ENCODE results near the gene WWC1.

WWC1 gene

DNA sequence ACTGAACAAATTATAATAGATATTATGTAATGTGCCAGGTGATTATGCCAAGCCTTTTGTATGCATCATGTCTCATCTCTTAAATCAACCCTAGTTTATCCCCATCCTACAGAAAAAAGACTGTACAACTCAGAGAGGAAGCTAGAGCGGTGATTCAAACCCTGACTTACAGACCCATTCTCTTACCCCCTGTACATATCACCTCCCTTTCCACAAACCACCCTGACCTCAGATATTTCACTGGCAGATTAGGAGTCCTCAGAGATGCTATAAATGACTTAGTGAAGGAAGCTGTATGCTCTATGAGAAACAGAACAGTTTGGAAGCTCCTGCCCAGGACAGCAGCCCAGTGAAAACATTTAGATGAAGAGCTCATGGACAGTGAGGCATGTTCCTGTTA, 115.8 kb downstream of the WWC1 start:
- no peak for DNase-seq (ENCODE audit: low read depth in 1 of 2, low spot score in 1 of 2)

GRCh38 chr5:168408561-168409305, 117.3 kb downstream of the WWC1 start:
- no peak for DNase-seq (ENCODE audit: low read depth in 1 of 2, low spot score in 1 of 2)

DNA sequence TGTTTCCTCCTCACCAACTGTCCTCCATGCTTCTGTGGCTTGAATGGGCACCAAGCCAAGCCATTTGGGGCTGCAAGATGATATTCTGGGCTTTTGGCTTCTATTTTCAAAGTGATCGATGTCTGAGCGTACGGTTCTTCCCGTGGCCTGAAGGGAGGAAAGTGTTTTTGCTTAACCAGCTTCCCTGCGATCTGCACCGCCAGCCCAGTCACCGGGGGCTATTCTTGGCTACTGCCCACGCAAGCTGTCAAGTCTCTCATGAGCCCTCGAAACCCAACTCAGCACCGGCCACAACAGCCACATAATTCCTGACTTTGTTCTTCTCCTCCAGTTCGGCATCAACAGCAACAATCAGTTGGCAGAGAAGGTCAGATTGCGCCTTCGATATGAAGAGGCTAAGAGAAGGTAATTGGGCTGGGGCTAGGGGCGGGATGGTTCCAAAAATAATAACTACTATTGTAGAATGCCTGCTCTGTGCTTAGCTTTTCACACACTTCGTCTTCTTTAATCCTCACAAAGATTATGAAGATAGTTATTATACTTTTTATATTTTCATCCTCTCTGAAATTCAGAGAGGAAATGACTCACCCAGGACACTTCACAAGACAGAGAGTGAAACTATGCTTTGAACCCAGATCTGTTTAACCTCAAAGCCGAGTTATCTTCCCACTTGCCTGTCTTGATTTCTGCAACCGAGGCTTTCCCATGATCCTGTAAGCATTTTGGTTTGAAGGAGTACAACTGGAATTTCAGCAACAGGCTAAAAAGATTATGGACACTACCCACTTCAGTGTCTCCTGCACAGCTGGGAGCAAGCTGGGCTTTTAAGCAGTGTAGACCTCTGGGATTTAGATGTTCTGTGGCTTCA, 118.4 kb downstream of the WWC1 start:
- no peak for DNase-seq (ENCODE audit: low read depth in 1 of 2, low spot score in 1 of 2)

- DNase-seq (ENCODE audit: low read depth in 1 of 2, low spot score in 1 of 2), result no peak
These were observed 120.4 kb downstream of the WWC1 start for GRCh38 chr5:168411871-168412270.

- no peak for DNase-seq (ENCODE audit: low read depth in 1 of 2, low spot score in 1 of 2)
These were observed 121.6 kb downstream of the WWC1 start for GRCh38 chr5:168413062-168413461.

DNA sequence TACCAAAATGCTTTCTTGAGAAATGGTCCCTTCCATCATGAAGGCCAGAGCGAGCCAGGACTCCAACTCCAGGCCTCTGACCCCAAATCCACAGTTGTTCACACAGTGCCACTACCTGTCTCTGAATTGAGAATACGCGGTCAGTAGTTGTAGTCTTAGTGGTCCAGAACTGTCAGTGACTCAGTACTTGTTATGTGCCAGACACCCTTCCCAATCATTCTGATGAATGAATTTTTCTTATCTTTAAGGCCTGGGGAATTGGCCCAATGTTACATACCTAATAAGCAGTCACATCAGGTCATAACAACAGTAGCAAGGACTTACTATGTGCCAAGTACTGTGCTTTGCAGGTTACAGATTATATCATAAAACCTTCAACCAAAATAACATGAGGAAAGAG, 122.2 kb downstream of the WWC1 start:
- DNase-seq (ENCODE audit: low read depth in 1 of 2, low spot score in 1 of 2), result no peak

DNA sequence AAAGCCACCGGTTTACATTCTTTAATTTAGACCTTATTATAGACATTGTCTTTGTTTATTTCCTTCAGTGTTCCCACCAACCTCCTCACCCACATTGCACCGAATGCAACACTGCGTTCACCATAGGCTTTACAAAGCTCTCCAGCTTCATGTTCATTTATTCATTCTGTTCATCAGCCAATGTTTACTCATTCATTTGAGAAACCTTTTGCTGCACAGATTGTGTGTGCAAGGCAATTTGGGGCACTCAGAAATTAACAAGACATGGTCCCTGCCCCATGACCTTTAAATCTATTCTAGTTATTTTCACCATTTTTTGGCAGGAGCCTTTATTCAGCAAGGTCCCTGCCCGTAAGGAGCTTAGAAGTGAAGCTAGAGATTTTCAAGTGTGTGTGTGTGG, 124.0 kb downstream of the WWC1 start:
- DNase-seq (ENCODE audit: low read depth in 1 of 2, low spot score in 1 of 2), result no peak

GRCh38 chr5:168415971-168416370, 124.5 kb downstream of the WWC1 start:
- no peak for DNase-seq (ENCODE audit: low read depth in 1 of 2, low spot score in 1 of 2)

DNA sequence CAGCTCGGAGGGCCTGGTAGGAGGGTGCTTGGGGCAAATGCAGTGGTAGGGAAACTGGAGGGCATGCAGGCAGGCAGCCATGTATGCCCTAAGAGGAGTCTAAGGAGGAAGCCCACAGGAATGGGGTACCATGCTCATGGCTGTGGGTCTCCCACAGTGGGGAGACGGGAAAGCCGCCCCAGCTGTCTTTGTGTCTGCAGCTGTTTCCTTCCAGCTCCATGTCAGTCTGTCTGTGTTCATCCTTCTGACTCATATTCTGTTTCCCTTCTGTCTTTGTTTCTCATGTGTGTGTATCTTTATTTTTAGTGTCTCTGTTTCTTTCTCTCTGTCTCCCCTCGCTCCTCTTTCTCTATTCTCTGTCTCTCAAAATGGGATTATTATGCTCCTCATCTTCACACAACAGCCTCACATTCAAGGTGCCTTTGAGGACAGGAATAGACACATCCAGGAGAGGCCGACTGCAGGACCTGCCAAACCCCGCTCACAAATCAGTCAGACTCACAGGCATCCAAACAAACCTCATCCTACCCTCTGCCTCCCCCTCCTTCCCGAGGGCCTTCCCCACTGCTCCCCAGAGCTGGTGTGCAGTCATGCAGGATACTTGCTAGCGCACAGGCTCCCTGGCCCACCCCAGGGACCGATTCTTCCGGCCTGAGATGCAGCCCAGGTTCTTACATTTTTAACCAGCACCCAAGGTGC, 126.4 kb downstream of the WWC1 start:
- DNase-seq (ENCODE audit: low read depth in 1 of 2, low spot score in 1 of 2), result no peak

GRCh38 chr5:168420461-168420860, 129.0 kb downstream of the WWC1 start:
- DNase-seq (ENCODE audit: low read depth in 1 of 2, low spot score in 1 of 2), result no peak

GRCh38 chr5:168422431-168422830, 131.0 kb downstream of the WWC1 start:
- DNase-seq (ENCODE audit: low read depth in 1 of 2, low spot score in 1 of 2), result no peak

- DNase-seq (ENCODE audit: low read depth in 1 of 2, low spot score in 1 of 2), result no peak
These were observed 132.0 kb downstream of the WWC1 start for GRCh38 chr5:168423478-168423877.

DNA sequence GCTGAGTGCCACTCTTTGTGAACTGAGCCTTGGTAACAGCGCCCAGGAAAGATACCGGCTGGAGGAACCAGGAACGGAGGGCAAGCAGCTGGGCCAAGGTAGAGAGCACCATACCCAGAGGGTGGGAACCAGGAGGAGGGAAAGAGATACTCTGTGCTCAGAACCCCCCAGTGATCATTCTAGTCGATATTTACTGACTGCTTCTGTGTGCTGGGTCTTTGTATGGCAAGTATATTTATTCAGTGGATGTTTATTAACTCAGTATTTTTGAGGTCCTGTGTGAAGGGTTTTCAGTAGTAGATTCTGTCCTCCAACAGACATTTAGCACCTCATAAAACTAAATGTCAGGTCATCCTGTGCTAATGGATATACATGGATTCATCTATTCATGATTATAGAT, 132.5 kb downstream of the WWC1 start:
- no peak for DNase-seq (ENCODE audit: low read depth in 1 of 2, low spot score in 1 of 2)

DNA sequence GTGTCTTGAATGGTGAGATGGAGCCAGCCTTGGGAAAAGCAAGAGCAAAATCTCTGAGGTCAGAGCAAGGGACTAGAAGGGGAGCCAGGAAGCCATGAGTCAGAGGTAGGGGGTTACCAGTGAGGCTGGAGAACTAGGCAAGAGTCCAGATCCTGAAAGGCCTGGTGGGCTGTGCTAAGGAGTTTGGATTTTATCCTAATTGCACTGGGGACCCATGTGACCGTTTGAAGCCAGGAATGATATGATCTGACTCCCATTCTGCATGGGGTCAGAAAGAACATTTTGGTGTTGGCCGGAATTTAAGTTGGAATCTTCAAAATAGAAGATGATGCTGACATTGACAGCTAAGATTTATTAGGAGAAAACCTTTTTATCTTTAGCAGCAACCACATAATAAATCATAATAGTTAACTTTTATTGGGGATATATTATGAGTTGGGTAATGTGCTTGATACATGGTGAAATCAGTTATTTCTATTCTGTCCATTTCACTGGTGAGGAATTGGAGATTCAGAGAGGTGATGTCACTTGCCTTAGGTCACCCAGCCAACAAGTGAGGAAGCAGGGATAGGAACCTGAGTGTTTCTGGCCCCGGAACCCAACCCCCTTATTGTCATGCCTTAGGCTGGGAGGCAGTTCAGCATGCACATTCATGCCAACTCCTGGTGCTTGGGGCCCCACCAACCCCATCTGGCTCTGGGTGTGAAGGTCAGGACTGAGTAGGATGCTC, 133.3 kb downstream of the WWC1 start:
- DNase-seq (ENCODE audit: low read depth in 1 of 2, low spot score in 1 of 2), result no peak

- DNase-seq (ENCODE audit: low read depth in 1 of 2, low spot score in 1 of 2), result no peak
These were observed 134.8 kb downstream of the WWC1 start for GRCh38 chr5:168426007-168426863.

- no peak for DNase-seq (ENCODE audit: low read depth in 1 of 2, low spot score in 1 of 2)
These were observed 135.4 kb downstream of the WWC1 start for GRCh38 chr5:168426864-168427172.

- no peak for DNase-seq (ENCODE audit: low read depth in 1 of 2, low spot score in 1 of 2)
These were observed 135.8 kb downstream of the WWC1 start for GRCh38 chr5:168427224-168427623.

DNA sequence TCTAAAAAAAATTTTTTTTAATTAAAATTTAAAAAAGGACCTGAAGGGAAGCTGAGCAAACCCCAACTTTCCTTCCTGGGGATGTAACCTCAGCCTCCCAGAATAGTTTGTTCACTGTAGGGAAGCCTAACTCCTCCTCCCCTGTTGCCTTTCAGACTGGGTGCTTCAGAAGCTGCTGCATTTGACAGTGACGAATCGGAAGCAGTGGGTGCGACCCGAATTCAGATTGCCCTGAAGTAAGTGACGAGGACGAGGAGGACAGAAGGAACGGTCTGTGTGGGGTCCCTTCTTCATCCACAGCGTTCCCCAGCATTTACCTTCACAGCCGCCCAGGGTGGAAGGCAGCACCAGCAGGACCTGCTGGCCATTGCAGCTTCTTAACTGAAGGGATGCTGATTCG, 137.1 kb downstream of the WWC1 start:
- no peak for DNase-seq (ENCODE audit: low read depth in 1 of 2, low spot score in 1 of 2)

DNA sequence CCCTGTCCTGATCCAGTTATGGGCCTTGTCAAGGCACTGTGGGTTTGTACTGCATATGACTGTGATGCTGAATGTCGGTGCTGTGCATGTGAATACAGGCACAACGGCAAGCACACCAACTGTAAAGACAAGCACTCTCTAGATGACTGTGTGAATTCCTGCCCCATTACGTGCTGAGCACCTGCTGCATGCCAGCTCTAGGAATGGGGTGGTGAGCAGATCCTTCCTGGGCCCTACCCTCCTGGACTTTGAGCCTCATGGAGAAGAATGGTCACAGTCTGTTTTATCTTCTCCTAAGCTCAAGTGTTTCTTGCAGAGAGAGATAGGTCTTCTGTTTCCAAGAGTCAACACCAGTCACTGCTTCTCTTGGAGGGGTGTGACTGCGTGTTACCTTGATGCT, 138.9 kb downstream of the WWC1 start:
- no peak for DNase-seq (ENCODE audit: low read depth in 1 of 2, low spot score in 1 of 2)

GRCh38 chr5:168432903-168433302, 141.5 kb downstream of the WWC1 start:
- DNase-seq (ENCODE audit: low read depth in 1 of 2, low spot score in 1 of 2), result no peak

- DNase-seq (ENCODE audit: low read depth in 1 of 2, low spot score in 1 of 2), result no peak
These were observed 142.6 kb downstream of the WWC1 start for GRCh38 chr5:168434001-168434400.

All from activated T-helper 1 cell treated with anti-CD3 and anti-CD28 coated beads, Interleukin-2, amount 50 U/mL, for 16 hours (primary cell).